Panc1 (cell line): ENCODE measurements around the gene TSPAN7. TPM values are rescaled to one million over a fixed set of nuclear protein-coding genes. Genes with fewer than 3 reads are reported as not detected.

Experiments used
- ATAC-seq: fragments of 200-7000 bp; cut with Tn5 transposase; 2 replicates; pipeline ENCODE4 v1.9.1; 2020; ENCODE audit warnings: mild to moderate bottlenecking, moderate library complexity
- BruUV-seq: library from RNA; stranded (reverse); fragments of 400-500 nt; replicated peaks from 2 replicates; lab custom pipeline; 2021; lab: Mats Ljungman, UMichigan
- CTCF ChIA-PET: fragments of 300-600 bp; sonication (Branson Sonifier 250); formaldehyde crosslinking; loops from one replicate; lab custom pipeline; 2022; ENCODE audit warnings: antibody characterized with exemption; lab: Charles Lee
- POLR2A ChIA-PET: fragments of 300-600 bp; sonication (Branson Sonifier 250); formaldehyde crosslinking; loops from one replicate; lab custom pipeline; 2022; ENCODE audit warnings: antibody characterized with exemption; lab: Charles Lee
- DNase-seq: peaks from one replicate; pipeline ENCODE4 v3.0.0-alpha.2; 2010; ENCODE audit warnings: low read depth, low spot score
- H3K27ac ChIP-seq: 2 replicates; pipeline ENCODE4 v1.5.1; 2011; ENCODE audit warnings: mild to moderate bottlenecking, low read length, inconsistent platforms
- H3K27me3 ChIP-seq: fragments of 200-500 bp; sonication (Bioruptor generic); 2 replicates; pipeline ENCODE4 v1.6.0; 2014; ENCODE audit warnings: low read length, inconsistent platforms; ENCODE audit not compliant: control insufficient read depth, insufficient read depth
- H3K36me3 ChIP-seq: fragments of 200-500 bp; sonication (Bioruptor generic); 2 replicates; pipeline ENCODE4 v1.5.1; 2014; ENCODE audit warnings: inconsistent platforms, mild to moderate bottlenecking, low read length, moderate library complexity; ENCODE audit not compliant: control insufficient read depth, insufficient read depth
- H3K4me1 ChIP-seq: 2 replicates; pipeline ENCODE4 v1.5.1; 2011; ENCODE audit warnings: inconsistent platforms, mild to moderate bottlenecking, low read length, moderate library complexity; ENCODE audit not compliant: control insufficient read depth, insufficient read depth
- H3K4me3 ChIP-seq, 2 experiments: 2 replicates each; pipeline ENCODE4 v1.5.1; 2011 to 2012; ENCODE audit warnings: low read depth in 2 of 2, low read length in 2 of 2, mild to moderate bottlenecking in 2 of 2, inconsistent platforms in 1 of 2, moderate library complexity in 1 of 2
- H3K9me3 ChIP-seq: fragments of 200-500 bp; sonication (Bioruptor generic); 2 replicates; pipeline ENCODE4 v1.5.1; 2014; ENCODE audit warnings: low read depth, mild to moderate bottlenecking, inconsistent platforms, low read length, moderate library complexity; ENCODE audit not compliant: control insufficient read depth, insufficient read depth
- POLR2AphosphoS5 ChIP-seq: IDR thresholded peaks from 2 replicates; pipeline ENCODE4 v1.6.1; 2012; ENCODE audit warnings: mild to moderate bottlenecking, low read depth, low read length, moderate library complexity
- SIN3A ChIP-seq: IDR thresholded peaks from 2 replicates; pipeline ENCODE4 v1.6.1; 2012; ENCODE audit warnings: low read depth, mild to moderate bottlenecking, low read length, moderate library complexity, borderline replicate concordance; ENCODE audit not compliant: insufficient read depth
- TCF7L2 ChIP-seq: IDR thresholded peaks from 2 replicates; pipeline ENCODE4 v1.6.1; 2011; ENCODE audit warnings: mild to moderate bottlenecking, low read depth, low read length, inconsistent platforms
- in situ Hi-C: cut with HindIII; loops from 2 replicates; pipeline ENCODE4 v1.10.0; 2016; ENCODE audit warnings: low sequenced_read_pairs, low pct_unique_long_range_greater_than_20kb
- intact Hi-C: fragments of 100-400 bp; cut with micrococcal nuclease; formaldehyde crosslinking; loops from one replicate; pipeline ENCODE4 v1.10.0; 2022; ENCODE audit not compliant: unreplicated experiment
- total RNA-seq: library from RNA; stranded (reverse); gene quantifications from one replicate; pipeline ENCODE4 v1.2.1, GENCODE V29; 2021; ENCODE audit not compliant: unreplicated experiment
- TF ChIP-seq, protein P1 (sequence below), 2 experiments: IDR thresholded peaks; 2 replicates each; pipeline ENCODE4 v1.6.1; 2011 to 2012; ENCODE audit warnings: low read depth in 2 of 2, control low read depth in 1 of 2, low read length in 1 of 2, mild to moderate bottlenecking in 1 of 2, moderate library complexity in 1 of 2; ENCODE audit not compliant: insufficient read depth in 1 of 2
- TF ChIP-seq, protein P2 (sequence below): fragments of 450-650 bp; IDR thresholded peaks from 2 replicates; pipeline ENCODE4 v1.5.1; 2017; ENCODE audit warnings: mild to moderate bottlenecking

Gene TSPAN7
- total RNA-seq, 1 experiment from 2014 or later = 0.13 TPM

- no TSS peak for BruUV-seq
- intact Hi-C loops (no loop called here), in situ Hi-C loops (no loop called here)
- no peaks in the 10 kb centered on the region for H3K9me3 ChIP-seq
- no peaks in the 10 kb centered on the region for H3K36me3 ChIP-seq
- no peak for ATAC-seq
- TF ChIP-seq POLR2AphosphoS5 (no peak), SIN3A (no peak), TCF7L2 (no peak)
- TF ChIP-seq, protein P1, sequence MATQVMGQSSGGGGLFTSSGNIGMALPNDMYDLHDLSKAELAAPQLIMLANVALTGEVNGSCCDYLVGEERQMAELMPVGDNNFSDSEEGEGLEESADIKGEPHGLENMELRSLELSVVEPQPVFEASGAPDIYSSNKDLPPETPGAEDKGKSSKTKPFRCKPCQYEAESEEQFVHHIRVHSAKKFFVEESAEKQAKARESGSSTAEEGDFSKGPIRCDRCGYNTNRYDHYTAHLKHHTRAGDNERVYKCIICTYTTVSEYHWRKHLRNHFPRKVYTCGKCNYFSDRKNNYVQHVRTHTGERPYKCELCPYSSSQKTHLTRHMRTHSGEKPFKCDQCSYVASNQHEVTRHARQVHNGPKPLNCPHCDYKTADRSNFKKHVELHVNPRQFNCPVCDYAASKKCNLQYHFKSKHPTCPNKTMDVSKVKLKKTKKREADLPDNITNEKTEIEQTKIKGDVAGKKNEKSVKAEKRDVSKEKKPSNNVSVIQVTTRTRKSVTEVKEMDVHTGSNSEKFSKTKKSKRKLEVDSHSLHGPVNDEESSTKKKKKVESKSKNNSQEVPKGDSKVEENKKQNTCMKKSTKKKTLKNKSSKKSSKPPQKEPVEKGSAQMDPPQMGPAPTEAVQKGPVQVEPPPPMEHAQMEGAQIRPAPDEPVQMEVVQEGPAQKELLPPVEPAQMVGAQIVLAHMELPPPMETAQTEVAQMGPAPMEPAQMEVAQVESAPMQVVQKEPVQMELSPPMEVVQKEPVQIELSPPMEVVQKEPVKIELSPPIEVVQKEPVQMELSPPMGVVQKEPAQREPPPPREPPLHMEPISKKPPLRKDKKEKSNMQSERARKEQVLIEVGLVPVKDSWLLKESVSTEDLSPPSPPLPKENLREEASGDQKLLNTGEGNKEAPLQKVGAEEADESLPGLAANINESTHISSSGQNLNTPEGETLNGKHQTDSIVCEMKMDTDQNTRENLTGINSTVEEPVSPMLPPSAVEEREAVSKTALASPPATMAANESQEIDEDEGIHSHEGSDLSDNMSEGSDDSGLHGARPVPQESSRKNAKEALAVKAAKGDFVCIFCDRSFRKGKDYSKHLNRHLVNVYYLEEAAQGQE (IDR thresholded peaks at IDR 0.05; ENCODE audit: insufficient read depth in 1 of 2, low read depth in 2 of 2, low read length in 1 of 2) = no peak
- TF ChIP-seq, protein P2, sequence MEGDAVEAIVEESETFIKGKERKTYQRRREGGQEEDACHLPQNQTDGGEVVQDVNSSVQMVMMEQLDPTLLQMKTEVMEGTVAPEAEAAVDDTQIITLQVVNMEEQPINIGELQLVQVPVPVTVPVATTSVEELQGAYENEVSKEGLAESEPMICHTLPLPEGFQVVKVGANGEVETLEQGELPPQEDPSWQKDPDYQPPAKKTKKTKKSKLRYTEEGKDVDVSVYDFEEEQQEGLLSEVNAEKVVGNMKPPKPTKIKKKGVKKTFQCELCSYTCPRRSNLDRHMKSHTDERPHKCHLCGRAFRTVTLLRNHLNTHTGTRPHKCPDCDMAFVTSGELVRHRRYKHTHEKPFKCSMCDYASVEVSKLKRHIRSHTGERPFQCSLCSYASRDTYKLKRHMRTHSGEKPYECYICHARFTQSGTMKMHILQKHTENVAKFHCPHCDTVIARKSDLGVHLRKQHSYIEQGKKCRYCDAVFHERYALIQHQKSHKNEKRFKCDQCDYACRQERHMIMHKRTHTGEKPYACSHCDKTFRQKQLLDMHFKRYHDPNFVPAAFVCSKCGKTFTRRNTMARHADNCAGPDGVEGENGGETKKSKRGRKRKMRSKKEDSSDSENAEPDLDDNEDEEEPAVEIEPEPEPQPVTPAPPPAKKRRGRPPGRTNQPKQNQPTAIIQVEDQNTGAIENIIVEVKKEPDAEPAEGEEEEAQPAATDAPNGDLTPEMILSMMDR = no peak
- CTCF ChIA-PET = no interaction called here
- H3K4me3 ChIP-seq = no peak overlapping the region
- no peaks in the 10 kb centered on the region for H3K4me1 ChIP-seq
- no peak for DNase-seq
- H3K27me3 ChIP-seq = no peaks in the 10 kb centered on the region
- POLR2A ChIA-PET = no interaction called here
- no peak overlapping the region for H3K27ac ChIP-seq
Measured at GRCh38 chrX:38583181-38583580, 21.8 kb downstream of the TSPAN7 start.

- DNase-seq = no peak
- intact Hi-C loops = no loop called here
- CTCF ChIA-PET = no interaction called here
Measured at GRCh38 chrX:38594434-38594833, 33.1 kb downstream of the TSPAN7 start.

More at GRCh38 chrX:38594434-38594833, 33.1 kb downstream of the TSPAN7 start:
- H3K4me1 ChIP-seq = no peaks in the 10 kb centered on the region
- BruUV-seq = no TSS peak
- POLR2A ChIA-PET = no interaction called here
- H3K27ac ChIP-seq = no peak overlapping the region
- in situ Hi-C loops = no loop called here
- H3K9me3 ChIP-seq = no peaks in the 10 kb centered on the region
- H3K36me3 ChIP-seq = no peaks in the 10 kb centered on the region
- no peaks in the 10 kb centered on the region for H3K27me3 ChIP-seq
- H3K4me3 ChIP-seq = no peak overlapping the region
- no peak for TF ChIP-seq SIN3A
- no peak for TF ChIP-seq POLR2AphosphoS5
- TF ChIP-seq, protein P1 (IDR thresholded peaks at IDR 0.05; ENCODE audit: insufficient read depth in 1 of 2, low read depth in 2 of 2, low read length in 1 of 2) = no peak
- TF ChIP-seq, protein P2 = no peak
- TF ChIP-seq TCF7L2 = no peak
- no peak for ATAC-seq
